ENCODE data around the gene FBP2. TPM values are rescaled to one million over a fixed set of nuclear protein-coding genes. Genes with fewer than 3 reads are reported as not detected.

FBP2 gene
- polyA plus RNA-seq, 1 donor (not counting 4 experiments of a cell fraction or from before 2014, with no cell fraction given), result not detected

- Histone ChIP-seq H3K4me3 (ENCODE audit: control insufficient read depth in 2 of 3, extremely low read depth in 1 of 3, insufficient read depth in 2 of 3, low read depth in 1 of 3, low read length in 3 of 3) (no peak overlapping the region), H3K9me3 (ENCODE audit: control insufficient read depth, low read depth, low read length) (no peaks in the 10 kb centered on the region), H3K36me3 (ENCODE audit: control insufficient read depth in 2 of 2, extremely low read depth in 1 of 2, insufficient read depth in 2 of 2, low read length in 2 of 2) (no peaks in the 10 kb centered on the region), H3K9me1 (ENCODE audit: control insufficient read depth, extremely low read depth, insufficient read depth, low read length) (no peaks in the 10 kb centered on the region), H3K4me2 (ENCODE audit: control insufficient read depth, extremely low read depth, insufficient read depth, low read depth, low read length) (no peak overlapping the region), H3K79me2 (ENCODE audit: control insufficient read depth, insufficient read depth, low read length) (no peaks in the 10 kb centered on the region), H3K27me3 (ENCODE audit: control insufficient read depth, extremely low read depth, insufficient read depth, low read length) (no peaks in the 10 kb centered on the region), H3K9ac (ENCODE audit: control insufficient read depth, extremely low read depth, insufficient read depth, low read length) (no peak overlapping the region), H3K4me1 (ENCODE audit: control insufficient read depth, extremely low read depth, insufficient read depth, low read length) (no peaks in the 10 kb centered on the region), H3K27ac (ENCODE audit: control insufficient read depth, insufficient read depth, low read length) (no peak overlapping the region), H2AFZ (ENCODE audit: control insufficient read depth, low read length) (no peak overlapping the region), H4K20me1 (ENCODE audit: control insufficient read depth, extremely low read depth, insufficient read depth, low read length) (no peaks in the 10 kb centered on the region)
- DNase-seq (ENCODE audit: low read depth, low spot score) (no peak), FAIRE-seq (no peak)
- dilution Hi-C loops (cut with MboI; ENCODE audit: extremely low pct_ligation_motif_present, low sequenced_read_pairs), result no loop called here
- TF ChIP-seq EZH2 (IDR thresholded peaks at IDR 0.05; ENCODE audit: low read length) (no peak), CTCF (optimal IDR thresholded peaks at IDR 0.05 in 1 of 3, IDR thresholded peaks at IDR 0.05 in 1 of 3, conservative IDR thresholded peaks at IDR 0.05 in 1 of 3; ENCODE audit: extremely low read depth in 1 of 3, insufficient read depth in 2 of 3, low read length in 3 of 3) (peak in 2 of 3 experiments; percentile 7 to 29)
These were observed 19.4 kb upstream of the FBP2 start for GRCh38 chr9:94613003-94613402.

GRCh38 chr9:94612071-94612470, 18.4 kb upstream of the FBP2 start:
- no peak overlapping the region for H2AFZ ChIP-seq (ENCODE audit: control insufficient read depth, low read length)
- TF ChIP-seq EZH2 (IDR thresholded peaks at IDR 0.05; ENCODE audit: low read length) (no peak), CTCF (optimal IDR thresholded peaks at IDR 0.05 in 1 of 3, IDR thresholded peaks at IDR 0.05 in 1 of 3, conservative IDR thresholded peaks at IDR 0.05 in 1 of 3; ENCODE audit: extremely low read depth in 1 of 3, insufficient read depth in 2 of 3, low read length in 3 of 3) (no peak)
- no peak overlapping the region for H3K4me2 ChIP-seq (ENCODE audit: control insufficient read depth, extremely low read depth, insufficient read depth, low read depth, low read length)
- no peak overlapping the region for H3K9ac ChIP-seq (ENCODE audit: control insufficient read depth, extremely low read depth, insufficient read depth, low read length)
- no peak overlapping the region for H3K4me3 ChIP-seq (ENCODE audit: control insufficient read depth in 2 of 3, extremely low read depth in 1 of 3, insufficient read depth in 2 of 3, low read depth in 1 of 3, low read length in 3 of 3)
- no peaks in the 10 kb centered on the region for H3K79me2 ChIP-seq (ENCODE audit: control insufficient read depth, insufficient read depth, low read length)
- dilution Hi-C loops (cut with MboI; ENCODE audit: extremely low pct_ligation_motif_present, low sequenced_read_pairs), result no loop called here
- H3K9me1 ChIP-seq (ENCODE audit: control insufficient read depth, extremely low read depth, insufficient read depth, low read length), result no peaks in the 10 kb centered on the region
- H3K36me3 ChIP-seq (ENCODE audit: control insufficient read depth in 2 of 2, extremely low read depth in 1 of 2, insufficient read depth in 2 of 2, low read length in 2 of 2), result no peaks in the 10 kb centered on the region
- H3K27ac ChIP-seq (ENCODE audit: control insufficient read depth, insufficient read depth, low read length), result no peak overlapping the region
- no peaks in the 10 kb centered on the region for H4K20me1 ChIP-seq (ENCODE audit: control insufficient read depth, extremely low read depth, insufficient read depth, low read length)
- no peaks in the 10 kb centered on the region for H3K4me1 ChIP-seq (ENCODE audit: control insufficient read depth, extremely low read depth, insufficient read depth, low read length)
- FAIRE-seq (no peak), DNase-seq (ENCODE audit: low read depth, low spot score) (no peak)
- no peaks in the 10 kb centered on the region for H3K9me3 ChIP-seq (ENCODE audit: control insufficient read depth, low read depth, low read length)
- H3K27me3 ChIP-seq (ENCODE audit: control insufficient read depth, extremely low read depth, insufficient read depth, low read length), result no peaks in the 10 kb centered on the region
